Suprapubic skin (tissue), 4 donors: ENCODE data around the gene HOXB3.

Experiments used
- CTCF ChIP-seq, 2 donors: fragments of 200-600 bp in 1 of 2; fragments of 450-650 bp in 1 of 2; sonication (generic) in 1 of 2; IDR thresholded peaks; one replicate each; pipeline ENCODE4 v1.5.1; 2016 to 2019; ENCODE audit warnings: antibody characterized with exemption in 2 of 2, mild to moderate bottlenecking in 1 of 2, moderate library complexity in 1 of 2
- POLR2A ChIP-seq, 2 donors: fragments of 450-650 bp; IDR thresholded peaks; one replicate each; pipeline ENCODE4 v1.6.1; 2017; ENCODE audit warnings: antibody characterized with exemption in 2 of 2, mild to moderate bottlenecking in 2 of 2, moderate library complexity in 2 of 2
- POLR2AphosphoS5 ChIP-seq, 3 donors: sonication (generic); formaldehyde crosslinking; IDR thresholded peaks; one replicate each; pipeline ENCODE4 v1.6.1; 2017; ENCODE audit warnings: antibody characterized with exemption in 3 of 3

DNA sequence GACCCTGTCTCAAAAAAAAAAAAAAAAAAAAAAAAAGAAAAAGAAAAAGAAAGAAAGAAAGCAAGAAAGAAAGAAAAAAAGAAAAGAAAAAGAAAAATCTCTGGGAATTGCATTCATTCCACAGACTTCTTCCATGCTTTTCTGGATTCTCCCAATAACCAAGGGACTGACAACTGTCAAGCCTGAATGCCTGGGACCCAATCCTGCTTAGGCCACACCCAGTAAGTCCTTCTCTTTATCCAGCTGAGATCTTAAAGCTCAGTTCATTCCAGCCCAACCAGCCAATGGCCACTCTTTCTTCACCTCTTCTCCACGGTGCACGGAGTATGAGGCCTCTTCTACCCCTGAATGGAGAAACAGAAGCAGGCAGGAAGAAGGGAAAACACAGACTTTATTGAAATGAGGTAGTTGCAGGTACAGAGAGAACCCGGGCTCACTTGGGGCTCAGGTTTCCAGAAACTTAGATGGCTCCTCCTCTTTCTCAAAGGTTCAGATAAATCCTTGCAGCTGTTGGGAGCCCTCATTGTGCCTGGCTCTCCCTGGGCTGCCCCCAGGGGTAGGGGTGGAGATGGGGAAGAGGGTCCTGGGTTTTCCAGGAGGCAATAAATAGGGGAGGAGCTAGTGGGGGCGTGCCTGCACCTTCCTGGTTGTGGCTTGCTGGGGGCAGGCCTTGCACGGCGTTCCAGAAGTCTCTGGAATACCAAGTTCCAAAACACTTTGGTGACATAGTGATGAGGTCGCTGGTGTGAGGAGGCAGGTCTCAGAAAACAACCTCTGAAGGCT, 61.7 kb downstream of the HOXB3 start:
- TF ChIP-seq POLR2A (IDR thresholded peaks at IDR 0.05): no peak
- TF ChIP-seq CTCF (IDR thresholded peaks at IDR 0.05): no peak
- no peak for TF ChIP-seq POLR2AphosphoS5 (IDR thresholded peaks at IDR 0.05)
